DMS153 treated with DMSO at 0.1 percent for 48 hours (cell line): ENCODE data around the gene CYP4Z1.
"Not testable (repeated sequence)": the region's sequence is repeated elsewhere in the genome, so short reads cannot be mapped to it uniquely, and the experiment has no call there.

ENCODE experiments used
- DNase-seq: peaks from one replicate; lab custom pipeline; 2025; ENCODE audit not compliant: unreplicated experiment; lab: John Stamatoyannopoulos, UW

The CYP4Z1 gene, protein sequence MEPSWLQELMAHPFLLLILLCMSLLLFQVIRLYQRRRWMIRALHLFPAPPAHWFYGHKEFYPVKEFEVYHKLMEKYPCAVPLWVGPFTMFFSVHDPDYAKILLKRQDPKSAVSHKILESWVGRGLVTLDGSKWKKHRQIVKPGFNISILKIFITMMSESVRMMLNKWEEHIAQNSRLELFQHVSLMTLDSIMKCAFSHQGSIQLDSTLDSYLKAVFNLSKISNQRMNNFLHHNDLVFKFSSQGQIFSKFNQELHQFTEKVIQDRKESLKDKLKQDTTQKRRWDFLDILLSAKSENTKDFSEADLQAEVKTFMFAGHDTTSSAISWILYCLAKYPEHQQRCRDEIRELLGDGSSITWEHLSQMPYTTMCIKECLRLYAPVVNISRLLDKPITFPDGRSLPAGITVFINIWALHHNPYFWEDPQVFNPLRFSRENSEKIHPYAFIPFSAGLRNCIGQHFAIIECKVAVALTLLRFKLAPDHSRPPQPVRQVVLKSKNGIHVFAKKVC

DNA sequence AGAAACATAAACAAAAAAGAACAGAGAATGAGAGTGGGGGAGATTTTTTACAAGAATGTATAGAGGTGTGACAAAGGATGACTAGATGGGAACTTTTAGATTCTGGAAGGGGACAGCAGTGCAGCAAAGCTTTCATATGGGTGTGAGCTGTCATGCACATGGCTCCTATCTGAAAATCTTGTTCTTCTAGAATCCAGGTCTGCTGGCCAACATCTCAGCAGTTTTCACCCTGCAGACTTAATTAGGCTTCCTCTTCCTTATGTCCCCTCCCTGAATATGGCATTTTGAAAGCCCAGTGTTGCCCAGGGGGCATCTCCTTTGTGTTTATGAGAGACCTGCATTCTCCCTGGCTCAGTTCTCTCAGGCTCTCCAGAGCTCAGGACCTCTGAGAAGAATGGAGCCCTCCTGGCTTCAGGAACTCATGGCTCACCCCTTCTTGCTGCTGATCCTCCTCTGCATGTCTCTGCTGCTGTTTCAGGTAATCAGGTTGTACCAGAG, at the start of gene CYP4Z1:
CYP4Z1 (plus strand) TSS at position 135 of the 498 bp plus-strand sequence; CDS start at position 395, 260 bp downstream.
- DNase-seq = no peak

DNA sequence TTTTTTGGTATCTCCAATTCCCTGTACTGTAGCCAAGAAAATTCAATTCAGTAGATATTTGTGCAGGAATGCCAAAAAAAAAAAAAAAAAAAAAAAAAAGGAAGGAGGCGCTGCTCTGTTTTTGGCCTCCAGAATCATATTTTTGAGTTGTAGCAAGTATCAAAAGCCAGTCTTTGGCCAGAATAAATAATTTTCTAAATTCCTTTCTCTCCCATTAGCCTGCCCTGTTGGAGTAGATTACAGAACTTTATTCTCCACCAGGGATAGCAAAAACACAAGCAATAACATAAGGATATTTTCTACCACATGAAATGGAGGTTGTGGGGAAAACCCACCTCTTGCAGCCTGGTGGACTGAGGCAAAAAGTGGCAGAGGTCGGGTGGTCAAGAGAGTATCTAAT, 46.0 kb upstream of the CYP4Z1 start:
- no peak for DNase-seq

DNA sequence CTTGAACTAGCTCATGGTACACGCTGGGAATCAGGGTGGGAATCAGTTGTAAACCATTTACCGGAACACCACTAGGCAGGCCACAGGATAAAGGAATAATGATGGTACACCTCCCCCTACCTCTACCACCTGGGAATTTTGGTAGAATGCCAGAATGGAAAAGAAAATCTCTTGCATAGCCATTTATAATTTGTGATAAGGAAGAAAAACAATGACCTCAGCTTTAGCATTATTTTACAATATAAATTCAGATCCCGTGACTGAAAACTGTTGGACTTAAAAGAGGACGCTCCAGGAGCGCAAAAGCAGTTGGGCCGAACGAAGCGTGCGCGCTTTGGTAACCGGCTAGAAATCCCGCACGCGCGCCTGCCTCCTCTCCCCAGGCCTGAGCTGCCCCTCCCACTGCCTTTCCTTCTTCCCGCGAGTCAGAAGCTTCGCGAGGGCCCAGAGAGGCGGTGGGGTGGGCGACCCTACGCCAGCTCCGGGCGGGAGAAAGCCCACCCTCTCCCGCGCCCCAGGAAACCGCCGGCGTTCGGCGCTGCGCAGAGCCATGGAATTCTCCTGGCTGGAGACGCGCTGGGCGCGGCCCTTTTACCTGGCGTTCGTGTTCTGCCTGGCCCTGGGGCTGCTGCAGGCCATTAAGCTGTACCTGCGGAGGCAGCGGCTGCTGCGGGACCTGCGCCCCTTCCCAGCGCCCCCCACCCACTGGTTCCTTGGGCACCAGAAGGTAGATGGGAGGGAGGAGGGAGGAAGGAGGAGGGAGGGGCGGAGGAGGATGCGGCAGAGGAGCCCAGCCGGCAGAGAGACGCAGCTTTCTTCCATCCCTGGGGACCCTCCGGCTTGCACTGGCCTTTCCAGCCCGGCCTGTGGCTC, 43.5 kb upstream of the CYP4Z1 start, which contains the start of gene CYP4X1:
CYP4X1 (plus strand) TSS at position 402 of the 873 bp plus-strand sequence; CDS start at position 551, 149 bp downstream.
- peak; percentile 69 for DNase-seq

DNA sequence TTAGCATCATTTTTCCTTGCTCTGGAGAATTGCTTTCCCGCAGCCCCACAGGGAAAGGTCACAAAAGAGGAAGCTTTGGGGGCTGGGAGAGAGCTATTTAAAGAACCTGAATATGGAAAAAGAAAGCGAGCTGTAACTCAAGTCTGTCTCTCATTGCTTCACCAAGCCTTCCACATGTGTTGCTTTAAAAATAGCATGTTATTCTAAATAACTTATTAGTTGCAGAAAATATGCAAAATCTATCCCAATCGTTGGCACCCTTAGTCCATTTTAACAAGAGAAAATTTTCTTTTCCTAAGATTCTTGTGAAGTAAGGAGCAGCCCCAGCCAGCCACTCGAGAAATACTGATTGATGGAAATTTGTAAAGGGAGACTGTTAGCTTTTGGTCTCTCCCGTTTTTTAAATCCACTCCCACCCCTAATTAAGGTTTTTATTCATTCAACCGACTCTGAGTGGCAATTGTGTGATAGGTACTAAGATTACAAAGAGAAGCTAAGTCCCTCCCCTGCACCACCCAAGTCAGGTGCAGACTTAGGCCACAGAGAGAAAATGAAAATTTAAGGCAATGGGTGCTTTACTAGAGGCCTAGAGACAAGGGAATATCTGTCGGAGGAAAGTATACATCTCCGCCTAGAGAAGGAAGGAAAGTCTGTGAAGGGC, 42.8 kb upstream of the CYP4Z1 start:
- no peak for DNase-seq

DNA sequence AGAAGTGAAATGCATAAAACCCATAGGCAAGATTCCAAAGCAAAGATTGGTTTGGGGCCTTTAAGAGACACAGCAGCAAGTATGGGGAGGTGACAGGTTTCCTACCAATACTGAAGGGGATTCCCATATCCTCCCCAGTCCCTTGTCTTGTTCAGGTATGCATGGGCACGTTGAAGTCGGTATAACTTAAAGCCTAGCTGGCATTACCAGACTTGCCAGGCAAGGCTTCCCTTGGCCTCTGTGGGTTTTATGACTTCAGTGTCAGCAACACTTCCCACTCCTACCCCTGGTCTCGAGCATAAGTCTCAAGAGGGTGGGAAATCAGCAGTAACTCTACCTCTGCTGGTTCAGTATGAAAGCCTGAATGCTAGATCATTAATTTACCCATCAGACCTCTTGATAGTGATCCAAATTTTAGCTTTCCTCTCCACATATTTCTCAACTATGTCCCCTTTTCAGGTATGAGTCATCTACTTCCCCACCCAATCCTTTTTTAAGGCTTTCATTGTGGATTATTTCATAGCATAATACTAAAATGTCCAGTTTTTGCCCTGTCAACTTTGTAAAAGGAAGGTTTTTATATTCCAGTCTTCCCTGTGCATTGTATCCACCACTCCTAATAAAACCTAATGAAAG, 36.7 kb upstream of the CYP4Z1 start:
- DNase-seq = no peak

DNA sequence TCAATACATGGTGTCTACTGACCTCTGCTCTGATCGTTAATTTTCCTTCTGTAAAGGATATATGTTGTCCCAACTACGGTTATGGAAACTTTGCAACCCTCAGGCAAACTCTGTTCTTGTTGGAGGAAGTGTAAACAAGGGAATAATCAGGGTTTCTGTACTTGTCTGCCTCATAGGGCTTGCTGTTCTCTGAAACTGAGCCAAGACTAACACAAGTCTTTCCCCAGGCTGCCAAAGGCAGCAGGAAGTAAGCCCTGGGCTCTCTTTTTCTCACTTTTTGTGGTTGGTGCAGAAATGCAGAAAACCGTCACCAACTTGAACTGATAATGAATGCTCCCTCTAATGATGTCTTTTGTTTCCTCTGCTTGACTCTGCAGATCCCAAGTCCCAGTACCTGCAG, 36.0 kb upstream of the CYP4Z1 start:
- DNase-seq = no peak

DNA sequence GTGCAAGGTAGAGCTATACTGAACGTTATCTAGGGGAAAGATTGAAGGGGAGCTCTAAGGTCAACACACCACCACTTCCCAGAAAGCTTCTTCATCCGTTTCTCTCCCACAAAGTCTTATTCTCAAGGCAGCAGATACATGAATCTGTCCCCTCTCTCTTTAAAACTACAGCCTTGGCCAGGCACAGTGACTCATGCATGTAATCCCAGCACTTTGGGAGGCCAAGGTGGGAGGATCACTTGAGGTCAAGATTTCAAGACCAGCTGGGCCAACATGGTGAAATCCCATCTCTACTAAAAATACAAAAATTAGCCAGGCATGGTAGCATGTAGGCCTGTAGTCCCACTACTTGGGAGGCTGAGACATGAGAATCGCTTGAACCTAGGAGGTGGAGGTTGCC, 35.4 kb upstream of the CYP4Z1 start:
- no peak for DNase-seq

DNA sequence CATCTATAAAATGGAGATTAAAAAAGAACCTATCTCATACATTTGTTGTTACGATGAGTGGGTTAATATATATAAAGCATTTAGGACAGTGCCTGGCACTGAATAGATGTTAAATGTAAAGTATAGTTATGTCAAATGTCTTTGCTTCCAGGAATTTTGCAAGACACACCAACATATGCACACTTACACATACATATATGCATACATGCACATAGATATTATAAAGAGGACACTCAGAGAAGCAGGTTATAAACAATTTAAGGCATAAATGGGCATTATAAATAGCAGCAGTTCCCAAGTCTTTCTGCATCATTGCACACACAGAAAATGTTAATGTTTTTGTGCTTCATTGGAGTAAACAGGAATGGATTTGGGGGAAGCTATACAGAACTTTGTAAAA, 30.3 kb upstream of the CYP4Z1 start:
- no peak for DNase-seq

DNA sequence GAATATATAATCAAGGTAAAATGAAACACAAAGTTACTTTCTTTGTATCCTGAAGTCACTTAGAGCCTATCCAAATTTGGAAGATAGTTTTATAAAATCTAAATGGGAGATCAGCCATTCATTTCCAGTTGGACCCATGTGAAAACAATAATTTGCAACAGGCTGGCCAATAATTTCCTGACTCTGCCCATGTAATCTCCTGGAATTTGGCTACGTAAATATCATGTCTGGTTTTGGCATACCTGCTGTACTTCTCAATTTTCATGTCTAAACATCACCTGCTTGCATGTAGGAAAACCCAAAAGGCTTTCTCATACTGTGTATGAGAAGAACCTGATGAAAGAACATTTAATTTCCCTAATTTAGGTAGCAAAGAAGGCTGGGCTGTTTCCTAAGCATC, 7.7 kb upstream of the CYP4Z1 start:
- DNase-seq = no peak

DNA sequence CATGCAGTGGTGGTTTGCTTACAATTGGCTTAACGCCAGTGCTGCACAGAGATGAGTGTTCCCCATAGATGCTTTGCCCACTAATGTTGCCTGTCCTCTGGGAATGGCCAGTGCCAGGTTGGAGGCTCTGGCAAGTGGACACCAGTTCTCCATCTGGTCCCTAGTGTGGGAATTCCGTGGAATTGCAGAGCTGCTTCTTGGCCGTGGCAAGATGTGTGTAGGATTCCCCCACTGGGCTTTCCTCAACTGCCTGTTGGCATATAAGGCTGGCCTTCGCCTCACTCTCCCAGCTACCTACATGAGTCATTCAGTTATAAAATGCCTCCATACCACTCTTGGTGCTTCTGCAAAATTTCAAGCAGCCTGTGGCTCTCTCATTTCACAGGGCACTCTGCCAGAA, 2.0 kb downstream of the CYP4Z1 start:
- not testable (repeated sequence) for DNase-seq

DNA sequence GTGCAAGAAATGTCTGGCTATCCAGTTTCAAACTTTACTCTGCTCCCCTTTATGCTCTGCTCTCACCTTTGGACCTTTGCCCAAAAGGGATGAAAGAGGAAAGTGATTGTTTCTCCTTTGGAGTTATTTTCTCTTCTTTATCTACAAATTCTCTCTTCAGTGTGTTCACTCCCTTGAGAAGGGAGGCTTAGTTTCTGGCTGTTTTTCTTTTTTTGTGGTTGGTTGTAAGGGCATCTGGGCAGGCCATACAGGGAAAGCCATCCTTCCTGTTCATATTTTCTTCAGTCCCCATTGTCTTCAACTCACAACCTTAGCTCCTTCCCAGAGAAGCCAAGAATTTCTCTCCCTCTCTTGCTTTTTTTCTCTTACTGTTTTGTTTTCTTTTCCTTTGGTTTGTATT, 2.5 kb downstream of the CYP4Z1 start:
- DNase-seq = not testable (repeated sequence)

DNA sequence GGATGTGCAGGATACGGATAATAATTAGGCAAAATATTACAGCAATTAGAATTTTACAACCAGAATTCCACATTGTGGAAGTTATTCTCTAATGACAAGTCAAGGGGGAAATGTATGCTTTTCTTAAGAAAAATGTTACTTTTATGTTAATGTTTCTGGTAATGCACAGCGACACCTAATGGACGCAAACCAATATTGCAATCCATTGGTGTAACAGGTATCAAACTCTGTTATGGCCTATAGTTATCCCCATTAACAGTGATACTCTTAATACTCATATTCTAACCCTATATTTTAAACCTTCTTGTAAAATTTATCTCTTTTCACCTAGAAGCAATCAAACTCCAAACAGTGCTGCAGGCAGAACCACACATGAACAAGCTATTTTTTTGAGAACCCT, 22.3 kb downstream of the CYP4Z1 start:
- DNase-seq = peak; percentile 10

DNA sequence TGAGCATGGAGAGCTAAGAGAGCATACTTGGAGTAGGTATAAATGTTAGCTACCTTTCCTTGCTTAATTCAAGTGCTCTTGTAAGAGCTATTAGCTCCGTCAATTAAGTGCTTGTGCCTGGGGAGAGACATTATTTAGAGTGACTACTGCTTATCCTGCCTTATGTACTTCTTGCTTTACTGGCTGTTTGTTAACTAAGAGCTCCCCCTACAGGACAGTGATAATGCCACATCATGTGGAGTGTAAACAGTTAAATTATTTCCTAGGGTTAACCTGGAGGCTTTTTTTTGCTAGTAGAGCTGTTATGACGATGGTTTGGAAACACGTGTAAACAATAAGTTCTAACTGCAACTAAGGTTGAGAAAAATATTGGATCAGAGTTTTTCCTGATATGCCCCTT, 24.4 kb downstream of the CYP4Z1 start:
- DNase-seq = not testable (repeated sequence)

DNA sequence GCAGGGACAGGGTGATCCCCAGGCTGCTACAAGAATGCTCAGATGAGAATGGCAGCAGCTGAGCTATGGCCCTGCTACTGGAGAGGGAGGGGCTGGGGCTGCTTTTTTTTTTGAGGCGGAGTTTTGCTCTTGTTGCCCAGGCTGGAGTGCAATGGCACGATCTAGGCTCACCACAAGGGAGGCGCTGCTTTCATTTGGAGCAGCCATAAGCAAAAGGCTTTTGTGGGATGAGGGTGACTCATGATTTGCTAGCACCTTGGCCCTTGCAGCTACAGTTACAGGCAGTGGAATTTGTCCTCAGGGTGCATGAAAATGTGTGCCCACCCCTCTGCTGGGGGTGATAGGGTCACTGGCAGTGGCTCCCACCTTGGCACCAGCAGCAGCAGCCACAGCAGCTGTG, 37.8 kb downstream of the CYP4Z1 start:
- no peak for DNase-seq

DNA sequence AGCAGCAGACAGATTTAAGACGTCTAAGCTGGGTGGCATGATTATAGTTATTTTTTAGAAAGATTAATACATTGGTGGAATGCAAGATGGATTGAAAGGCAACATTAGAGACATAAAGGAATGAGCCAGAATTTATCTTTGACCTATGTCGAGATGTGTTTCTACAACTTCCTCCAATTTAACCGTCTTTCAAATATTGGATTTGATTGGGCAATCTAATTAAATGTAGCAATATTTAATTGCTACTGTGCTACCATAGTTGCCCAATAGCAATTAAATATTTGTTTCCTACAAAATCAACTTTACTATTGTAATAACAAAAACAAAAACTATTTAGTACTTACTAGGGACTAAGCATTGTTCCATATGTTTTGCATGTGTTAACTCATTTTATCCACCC, 39.8 kb downstream of the CYP4Z1 start:
- DNase-seq = no peak

DNA sequence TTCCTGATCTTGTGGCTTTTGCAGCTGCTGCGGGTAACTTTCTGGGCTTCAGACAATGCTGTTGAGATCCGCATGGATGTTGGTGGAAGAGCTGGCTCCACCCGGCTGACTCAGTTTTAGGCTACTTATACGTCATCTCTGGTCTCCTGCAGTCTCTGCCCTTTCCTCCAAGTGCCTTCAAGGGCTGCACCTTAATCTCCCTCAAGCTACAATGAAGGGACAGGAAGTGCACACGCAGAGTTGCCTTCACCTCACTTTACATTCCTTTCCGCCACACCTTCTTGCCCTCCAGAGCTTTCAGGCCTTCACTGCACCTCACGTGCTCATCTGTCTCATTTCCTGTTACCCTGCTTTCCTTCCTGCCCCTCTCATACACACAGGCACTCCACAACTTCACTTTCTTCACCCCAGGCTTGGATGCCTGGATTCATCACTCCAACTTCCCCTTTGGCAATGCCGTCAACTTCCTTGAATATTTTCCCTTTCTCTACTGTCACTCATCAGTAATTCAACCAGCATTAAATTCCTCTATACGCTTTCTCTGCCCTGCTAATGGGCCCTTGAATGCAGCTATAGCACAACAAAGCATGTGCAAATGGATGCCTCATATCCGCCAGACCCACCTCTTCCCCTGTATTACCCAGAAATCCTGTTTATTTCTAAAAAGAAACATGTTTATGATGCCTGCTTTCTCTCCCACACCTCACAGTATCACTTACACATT, 41.0 kb downstream of the CYP4Z1 start:
- DNase-seq = not testable (repeated sequence)

DNA sequence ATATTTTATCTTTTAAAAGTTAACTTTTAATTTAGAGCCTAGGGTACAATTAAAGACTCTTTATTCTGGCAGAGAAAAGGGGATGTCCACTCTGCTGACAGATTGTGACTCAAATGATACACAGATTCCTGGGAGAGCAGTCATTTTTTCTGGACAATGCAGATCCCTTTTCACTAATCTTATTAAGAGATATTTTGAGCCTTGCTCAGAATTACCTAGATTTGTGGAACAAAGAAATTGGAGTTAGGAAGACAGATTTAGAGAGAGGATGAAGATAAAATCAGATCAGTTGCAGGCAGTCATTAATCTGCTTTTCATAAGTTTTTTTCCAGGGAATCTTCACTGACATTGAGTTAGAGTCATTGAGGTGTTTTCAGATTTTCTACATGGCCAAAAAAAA, 42.5 kb downstream of the CYP4Z1 start:
- not testable (repeated sequence) for DNase-seq

DNA sequence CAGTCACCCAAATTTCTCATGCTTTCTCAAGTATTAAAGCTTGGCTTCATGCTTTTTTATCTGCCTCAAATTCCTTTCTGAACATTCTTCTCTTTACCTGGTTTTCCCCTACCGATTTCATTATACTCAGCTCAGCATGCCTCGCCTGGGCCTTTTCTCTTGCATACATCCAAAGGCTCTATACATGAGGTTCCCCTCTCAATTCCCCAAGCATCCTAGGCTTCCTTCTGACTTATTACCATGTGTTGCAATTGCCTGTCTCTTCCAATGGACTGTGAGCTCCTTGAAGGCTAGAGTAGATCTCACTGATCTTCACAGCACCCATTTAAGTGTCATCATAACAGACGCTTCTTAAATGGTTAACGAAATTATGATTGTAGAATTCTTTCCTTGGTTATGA, 46.1 kb downstream of the CYP4Z1 start:
- DNase-seq = no peak

DNA sequence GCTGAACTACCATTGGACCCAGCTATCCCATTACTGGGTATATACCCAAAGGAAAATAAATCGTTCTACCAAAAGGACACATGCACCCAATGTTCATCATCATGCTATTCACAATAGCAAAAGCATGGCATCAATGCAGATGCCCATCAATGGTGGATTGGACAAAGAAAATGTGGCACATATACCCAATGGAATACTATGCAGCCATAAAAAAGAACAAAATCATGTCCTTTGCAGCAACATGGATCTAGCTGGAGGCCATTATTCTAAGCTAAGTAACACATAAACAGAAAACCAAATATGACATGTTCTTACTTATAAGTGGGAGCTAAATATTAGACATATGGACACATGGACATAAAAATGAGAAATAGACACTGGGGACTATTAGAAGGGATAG, 54.0 kb downstream of the CYP4Z1 start:
- DNase-seq = not testable (repeated sequence)

DNA sequence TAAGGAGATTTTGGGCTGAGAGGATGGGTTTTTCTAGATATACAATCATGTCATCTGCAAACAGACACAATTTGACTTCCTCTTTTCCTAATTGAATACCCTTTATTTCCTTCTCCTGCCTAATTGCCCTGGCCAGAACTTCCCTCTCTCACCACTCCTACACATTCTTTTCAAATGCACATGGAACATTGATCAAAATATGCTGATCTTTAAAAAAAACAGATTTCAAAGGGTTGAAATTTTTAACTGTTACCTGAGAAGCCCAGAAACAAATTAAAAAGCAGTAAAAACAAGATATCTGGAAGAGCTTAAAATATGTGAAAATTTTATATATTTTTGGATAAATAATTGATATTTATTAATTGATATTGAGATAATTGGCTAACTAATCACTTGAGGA, 57.8 kb downstream of the CYP4Z1 start:
- not testable (repeated sequence) for DNase-seq
